OCI-LY7 (cell line): ENCODE measurements around the gene PRKD1.

Experiments
- EZH2phosphoT487 ChIP-seq: fragments of 200-600 bp; sonication (generic); IDR thresholded peaks from 2 replicates; pipeline ENCODE4 v1.6.1; 2018; ENCODE audit warnings: low read depth, borderline replicate concordance, mild to moderate bottlenecking, mixed run types, antibody characterized with exemption, low read length, moderate library complexity, mixed read lengths
- TF ChIP-seq, protein P1 (sequence below): fragments of 200-600 bp; sonication (generic); conservative IDR thresholded peaks from 2 replicates; pipeline ENCODE4 v1.5.1; 2014; ENCODE audit warnings: mild to moderate bottlenecking, antibody characterized with exemption, low read length, moderate library complexity, mixed read lengths

DNA sequence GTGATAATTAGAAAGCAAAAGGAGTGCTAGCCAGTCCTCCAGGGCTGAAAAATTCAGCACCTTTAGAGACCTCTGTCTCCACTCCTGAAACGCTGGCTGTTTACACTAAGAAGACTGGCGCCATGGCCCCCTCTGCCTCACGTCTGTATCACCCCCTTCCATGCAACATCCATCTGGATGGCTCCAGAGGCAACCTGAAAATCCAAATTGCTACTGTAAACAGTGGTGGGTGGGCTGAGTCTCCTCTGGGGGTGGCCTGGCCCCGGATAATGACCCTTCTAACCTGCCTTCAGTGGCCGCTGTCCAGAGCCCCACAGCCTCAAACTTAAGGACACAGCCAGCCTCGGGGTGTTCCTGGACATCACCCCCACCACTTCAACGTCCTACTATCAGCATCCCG lies 1.4 kb downstream of the PRKD1 start:
- TF ChIP-seq, protein P1, sequence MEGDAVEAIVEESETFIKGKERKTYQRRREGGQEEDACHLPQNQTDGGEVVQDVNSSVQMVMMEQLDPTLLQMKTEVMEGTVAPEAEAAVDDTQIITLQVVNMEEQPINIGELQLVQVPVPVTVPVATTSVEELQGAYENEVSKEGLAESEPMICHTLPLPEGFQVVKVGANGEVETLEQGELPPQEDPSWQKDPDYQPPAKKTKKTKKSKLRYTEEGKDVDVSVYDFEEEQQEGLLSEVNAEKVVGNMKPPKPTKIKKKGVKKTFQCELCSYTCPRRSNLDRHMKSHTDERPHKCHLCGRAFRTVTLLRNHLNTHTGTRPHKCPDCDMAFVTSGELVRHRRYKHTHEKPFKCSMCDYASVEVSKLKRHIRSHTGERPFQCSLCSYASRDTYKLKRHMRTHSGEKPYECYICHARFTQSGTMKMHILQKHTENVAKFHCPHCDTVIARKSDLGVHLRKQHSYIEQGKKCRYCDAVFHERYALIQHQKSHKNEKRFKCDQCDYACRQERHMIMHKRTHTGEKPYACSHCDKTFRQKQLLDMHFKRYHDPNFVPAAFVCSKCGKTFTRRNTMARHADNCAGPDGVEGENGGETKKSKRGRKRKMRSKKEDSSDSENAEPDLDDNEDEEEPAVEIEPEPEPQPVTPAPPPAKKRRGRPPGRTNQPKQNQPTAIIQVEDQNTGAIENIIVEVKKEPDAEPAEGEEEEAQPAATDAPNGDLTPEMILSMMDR: no peak
- TF ChIP-seq EZH2phosphoT487: no peak
